SH-SY5Y (cell line): ENCODE measurements around the gene NPFF.

Experiments
- GATA2 ChIP-seq: IDR thresholded peaks from 2 replicates; pipeline ENCODE4 v1.6.1; 2011; ENCODE audit warnings: mild to moderate bottlenecking, low read depth, low read length
- GATA3 ChIP-seq: IDR thresholded peaks from 2 replicates; pipeline ENCODE4 v1.6.1; 2011; ENCODE audit warnings: low read depth, mild to moderate bottlenecking, low read length, moderate library complexity

NPFF gene

DNA sequence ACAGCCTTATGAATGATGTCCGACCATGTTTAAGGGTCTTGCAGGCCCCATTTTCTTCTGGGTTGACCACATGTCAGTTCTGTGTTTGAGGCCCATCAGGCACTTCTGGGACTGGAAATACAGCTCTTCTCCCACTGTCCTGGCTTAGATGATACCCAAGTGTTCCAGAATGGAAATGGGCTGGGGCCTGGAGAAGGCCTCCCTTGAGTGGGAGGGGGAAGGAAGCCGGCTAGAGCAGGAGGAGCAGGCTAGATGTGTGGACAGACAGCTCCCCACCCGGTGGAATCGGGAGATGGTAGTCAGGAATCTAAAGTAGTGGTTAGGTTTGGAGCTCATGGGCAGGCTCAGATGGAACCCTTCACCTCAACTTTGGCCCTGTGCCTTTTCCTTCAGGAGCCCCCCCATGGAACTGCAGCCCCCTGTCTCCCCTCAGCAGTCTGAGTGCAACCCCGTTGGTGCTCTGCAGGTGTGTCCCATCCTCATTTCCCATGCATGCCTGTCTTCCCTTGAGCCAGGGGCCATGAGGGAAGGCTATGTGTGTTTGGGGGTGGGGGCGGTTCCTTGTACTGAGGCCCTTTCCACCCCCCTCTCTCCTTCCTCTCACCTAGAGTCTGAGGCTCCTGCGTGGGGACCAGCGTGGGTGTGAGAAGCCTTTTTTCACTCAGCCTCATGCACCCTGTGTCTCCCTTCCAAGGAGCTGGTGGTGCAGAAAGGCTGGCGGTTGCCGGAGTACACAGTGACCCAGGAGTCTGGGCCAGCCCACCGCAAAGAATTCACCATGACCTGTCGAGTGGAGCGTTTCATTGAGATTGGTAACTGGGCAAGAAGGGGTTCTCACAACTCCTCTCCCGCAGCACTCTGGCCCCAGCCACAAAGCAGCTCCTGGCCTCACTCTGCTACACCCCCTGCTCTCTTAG lies 3.0 kb downstream of the NPFF start:
- TF ChIP-seq GATA3 = no peak
- no peak for TF ChIP-seq GATA2

GRCh38 chr12:53502983-53503728 lies 4.1 kb downstream of the NPFF start:
- TF ChIP-seq GATA3 = no peak
- no peak for TF ChIP-seq GATA2

DNA sequence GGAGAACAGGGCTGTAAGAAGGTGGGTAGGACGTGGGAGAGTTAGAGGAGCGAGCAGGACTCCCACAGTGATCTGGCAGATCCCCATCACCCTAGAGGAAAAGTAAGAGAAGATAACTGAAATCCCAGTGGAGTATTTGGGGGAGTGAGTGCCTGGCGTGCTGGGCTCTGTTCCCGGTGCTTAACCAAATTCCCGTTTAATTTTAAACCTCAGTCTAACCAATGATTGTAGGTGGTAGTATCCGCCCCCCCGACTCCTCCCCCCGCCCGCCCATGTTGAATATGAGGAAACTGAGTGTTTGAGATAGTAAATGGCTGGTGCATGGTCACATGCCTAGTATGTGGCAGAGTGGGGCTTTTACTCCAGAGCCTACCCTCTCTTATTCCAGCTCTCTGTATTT lies 5.0 kb downstream of the NPFF start:
- no peak for TF ChIP-seq GATA3
- TF ChIP-seq GATA2 = no peak

- TF ChIP-seq GATA2 (no peak), GATA3 (no peak)
Measured at GRCh38 chr12:53501615-53502181, 5.6 kb downstream of the NPFF start.

DNA sequence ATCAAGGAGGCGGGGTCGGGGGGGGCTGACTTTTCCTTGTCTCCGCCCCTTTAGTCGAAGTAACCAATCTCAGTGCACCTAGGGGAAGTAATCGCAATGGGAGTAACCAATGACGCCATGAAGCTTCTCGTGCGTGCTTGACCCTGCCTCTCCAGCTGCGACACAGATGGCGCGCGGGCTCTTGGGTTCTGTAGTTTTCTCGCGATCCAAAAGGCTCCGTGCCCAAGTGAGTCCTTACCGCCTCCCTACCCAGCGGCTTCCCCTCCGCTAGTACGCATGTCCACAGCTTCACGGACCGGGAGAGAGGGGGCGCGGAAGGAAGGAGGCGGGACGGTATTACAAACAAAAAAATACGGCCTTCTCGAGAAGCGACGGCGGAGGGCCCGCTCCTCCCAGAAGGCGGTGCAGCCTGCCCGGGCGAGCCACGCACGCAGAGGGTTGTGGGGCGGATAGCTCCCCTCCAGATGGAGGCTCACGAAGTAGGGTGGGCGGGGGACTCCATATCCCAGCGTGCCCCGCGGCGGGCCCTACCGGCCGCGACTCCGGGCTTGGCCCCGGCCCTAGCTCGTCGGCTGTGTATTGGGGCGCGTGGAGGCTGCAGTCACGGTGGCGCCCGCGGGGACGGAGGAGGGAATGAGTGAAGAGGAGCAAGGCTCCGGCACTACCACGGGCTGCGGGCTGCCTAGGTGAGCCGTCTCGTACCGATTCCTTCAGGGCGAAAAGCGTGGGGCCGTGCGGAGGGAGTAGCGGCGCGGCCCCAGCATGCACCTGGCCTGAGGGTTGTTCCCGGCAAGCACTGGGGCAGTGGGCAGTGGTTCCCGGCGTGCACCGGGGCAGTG lies 6.3 kb downstream of the NPFF start, which contains the start of gene TARBP2:
Gene TARBP2 (plus strand): TSS at position 508 of the 839 bp plus-strand sequence. CDS start 126 bp downstream, at position 634.
- TF ChIP-seq GATA3 (no peak), GATA2 (no peak)

DNA sequence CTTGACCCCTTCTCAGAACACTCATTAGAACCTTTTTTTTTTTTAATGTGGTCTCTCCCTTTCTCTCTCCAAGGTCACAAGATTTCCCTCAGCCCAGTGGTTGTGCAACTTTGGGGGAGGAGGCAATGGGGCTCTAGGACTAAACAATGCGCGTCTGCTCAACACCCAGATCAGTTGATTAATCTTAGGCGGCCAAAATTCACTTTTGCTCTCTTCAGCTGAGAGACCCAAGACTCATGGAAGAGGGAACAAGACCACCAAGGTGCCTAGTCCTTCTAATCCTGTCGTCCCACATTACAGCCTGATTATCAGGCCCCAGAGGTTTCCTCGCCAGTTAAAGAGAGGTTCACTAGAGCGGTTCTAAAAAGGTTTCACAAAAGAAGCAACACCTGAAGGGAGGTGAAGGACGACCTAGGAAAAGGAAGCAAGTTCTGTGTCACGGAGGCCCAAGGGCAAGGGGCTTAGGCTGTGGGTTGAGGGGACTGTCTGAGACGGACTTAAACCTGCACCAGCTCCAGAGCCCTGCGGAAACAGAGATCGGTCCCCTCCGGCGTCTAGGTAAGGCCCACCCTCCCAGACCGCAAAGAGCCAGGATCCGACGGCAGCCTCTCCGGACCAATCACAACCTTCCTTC lies 7.0 kb downstream of the NPFF start:
- TF ChIP-seq GATA2 (no peak; the same call in 1 of the 2 replicates), GATA3 (no peak)

GRCh38 chr12:53499266-53500141 lies 7.8 kb downstream of the NPFF start, which contains the start of gene MAP3K12:
Gene MAP3K12, minus strand, starts transcription at chr12:53499458. Its CDS starts 12,067 bp downstream, at chr12:53487391.
- TF ChIP-seq GATA3 (no peak), GATA2 (peak; percentile 56)

DNA sequence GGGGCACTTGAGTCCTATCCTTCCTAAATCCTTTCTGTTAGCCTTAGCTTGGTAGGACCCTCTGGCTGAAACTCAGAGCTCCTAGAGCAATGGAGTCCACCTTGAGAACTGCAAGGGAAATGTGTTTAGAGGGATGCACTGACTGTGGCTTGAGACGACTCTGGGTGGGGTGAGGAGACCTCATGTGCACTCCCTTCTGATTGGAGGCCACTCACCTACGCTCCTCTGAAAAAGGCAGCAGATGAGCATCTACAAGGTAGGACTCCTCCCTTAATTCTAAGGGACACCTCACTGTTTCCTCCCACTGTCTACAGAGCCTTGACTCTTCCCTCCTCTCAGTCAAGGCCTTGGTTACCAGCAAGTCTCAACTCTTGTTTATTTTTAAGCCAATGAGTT lies 9.1 kb downstream of the NPFF start:
- TF ChIP-seq GATA2 (no peak), GATA3 (no peak)

DNA sequence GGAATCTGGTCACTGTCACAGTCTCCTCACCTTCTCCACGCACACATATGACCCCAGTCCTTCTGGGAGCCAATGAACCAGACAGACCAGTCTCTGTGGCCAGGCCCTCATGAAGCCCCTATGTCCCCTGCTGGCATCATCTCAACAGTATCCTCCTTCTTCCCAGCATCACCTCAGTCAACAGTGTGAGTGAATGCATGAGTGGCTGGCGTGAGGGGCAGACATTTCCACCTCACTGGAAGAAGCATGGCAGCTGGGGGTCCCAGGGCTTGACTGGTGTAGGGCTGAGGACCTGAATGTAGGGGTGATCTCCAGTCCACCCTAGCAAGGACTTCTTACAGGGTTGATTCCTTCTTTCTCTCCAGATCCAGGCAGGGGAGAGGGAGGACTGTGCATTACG lies 9.8 kb downstream of the NPFF start:
- TF ChIP-seq GATA2 (no peak), GATA3 (no peak)

DNA sequence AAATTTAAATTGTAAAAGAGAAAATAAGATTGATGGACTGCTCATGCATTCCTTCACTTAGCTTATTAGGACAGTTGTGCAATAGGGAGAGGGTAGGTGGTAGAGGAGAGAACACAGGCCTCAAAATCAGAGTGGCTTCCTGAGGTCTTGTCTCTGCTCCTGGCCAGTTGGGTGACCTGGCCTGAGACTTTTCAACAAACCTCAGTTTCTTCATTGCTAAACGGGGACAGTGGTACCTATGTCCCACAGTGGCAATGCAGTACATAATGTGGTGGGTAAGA lies 10.6 kb downstream of the NPFF start:
- TF ChIP-seq GATA3 = no peak
- no peak for TF ChIP-seq GATA2

DNA sequence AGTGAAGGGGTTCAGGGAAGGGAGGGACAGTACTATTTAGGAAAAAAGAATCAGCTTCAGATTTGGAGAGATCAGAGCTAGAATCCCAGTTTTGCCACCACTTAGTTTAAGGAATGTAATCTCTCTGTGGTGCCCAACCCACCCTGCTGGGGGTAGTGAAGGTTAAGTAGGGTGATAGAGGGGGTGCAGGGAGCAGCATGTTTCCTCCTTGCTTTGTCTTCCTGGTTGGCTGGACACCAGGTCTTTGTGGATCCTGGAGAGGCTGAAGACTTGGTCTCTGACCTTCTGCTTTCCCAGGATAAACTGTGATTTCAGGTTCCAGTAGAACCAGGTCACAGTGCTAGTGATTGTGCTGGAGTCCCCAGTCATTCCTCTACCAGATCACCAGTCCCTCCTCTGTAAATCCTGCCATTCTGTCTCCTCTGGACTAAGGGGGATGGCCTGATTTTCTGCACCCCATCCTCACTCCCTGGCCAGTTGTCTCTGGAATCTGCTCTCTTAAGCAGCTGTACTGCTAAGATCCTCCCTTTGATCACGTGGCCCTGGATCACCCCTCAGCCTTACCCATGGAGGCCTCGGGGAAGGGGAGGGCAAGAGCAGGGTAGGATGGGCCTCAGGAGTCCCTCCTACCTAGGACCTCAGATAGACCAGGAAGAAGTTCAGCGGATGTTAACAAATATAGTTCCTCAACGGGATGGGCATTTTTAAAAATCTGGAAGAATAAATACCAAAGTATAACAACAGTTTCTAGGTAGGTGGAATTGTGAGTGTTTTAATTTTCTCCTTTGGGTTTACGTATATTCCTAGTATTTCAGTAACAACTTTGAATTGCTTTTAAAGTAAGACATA lies 11.2 kb downstream of the NPFF start:
- no peak for TF ChIP-seq GATA2
- no peak for TF ChIP-seq GATA3

- no peak for TF ChIP-seq GATA2
- no peak for TF ChIP-seq GATA3
Measured at GRCh38 chr12:53493610-53494391, 13.5 kb downstream of the NPFF start.
